HL-60/S4 treated with retinoic acid at 250 ng/mL for 4 days and 3 days (cell line): ENCODE results near the gene GNG3.

Source experiments
- in situ Hi-C: fragments of 300-500 bp; cut with MboI; formaldehyde crosslinking; loops from 2 replicates; pipeline ENCODE4 v1.7.0; 2022; ENCODE audit warnings: low sequenced_read_pairs

Gene GNG3

GRCh38 chr11:62687508-62688396 is 19.7 kb upstream of the GNG3 start:
- in situ Hi-C loops, result no loop called here

DNA sequence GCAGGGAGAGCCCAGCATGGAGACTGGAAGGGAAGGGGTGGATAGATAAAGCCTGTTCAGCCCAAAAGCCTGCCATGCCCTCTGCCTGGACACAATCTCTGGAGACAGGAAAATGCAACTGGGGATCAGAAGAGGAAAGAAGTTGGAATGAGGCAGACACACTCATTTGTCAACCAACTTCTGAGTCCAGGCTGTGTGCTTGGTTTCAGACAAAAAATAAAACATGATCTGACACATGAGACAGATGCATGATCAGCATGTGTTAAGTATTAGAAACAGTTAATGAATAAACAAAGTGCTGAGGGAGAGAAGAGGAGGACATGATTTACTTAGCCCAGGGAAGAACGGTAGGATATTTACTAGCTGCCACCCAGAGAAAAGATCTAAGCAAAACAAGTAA is 19.0 kb upstream of the GNG3 start:
- in situ Hi-C loops, result no loop called here

DNA sequence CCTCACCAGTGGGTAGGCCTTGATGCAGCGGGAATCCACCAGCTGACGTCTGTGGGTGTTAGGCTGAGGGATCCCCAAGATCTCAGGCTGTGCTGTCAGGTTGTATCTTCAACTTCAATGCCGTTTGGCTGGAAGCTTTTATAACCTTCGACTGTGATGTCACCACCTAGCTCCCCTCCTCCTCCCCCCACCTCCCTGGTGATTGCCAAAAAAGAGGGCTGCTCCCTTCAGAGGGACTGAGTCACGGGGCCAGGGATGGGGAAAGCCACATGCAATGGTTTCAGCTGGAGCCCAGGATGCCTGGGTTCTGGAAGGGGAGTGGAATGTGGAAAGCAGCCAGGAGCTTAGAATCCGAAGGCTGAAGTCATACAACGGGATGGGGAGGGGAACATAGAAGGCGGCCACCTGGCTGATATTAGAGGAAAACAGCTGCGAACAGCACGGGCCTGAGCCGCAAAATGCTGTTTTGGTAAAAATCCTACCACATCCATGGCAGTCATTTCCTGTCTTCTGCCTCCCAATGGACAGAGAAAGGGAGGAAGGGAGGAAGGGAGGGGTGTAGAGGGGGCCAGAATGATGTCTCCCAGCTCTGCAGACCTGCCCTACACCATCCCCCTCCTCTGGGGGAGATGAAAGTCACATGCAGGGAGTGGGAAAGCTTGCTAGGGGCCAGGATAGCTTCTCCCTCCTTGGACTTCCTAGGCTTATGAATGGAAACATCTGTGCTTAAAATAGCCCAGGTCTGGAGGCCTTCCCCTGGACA is 17.9 kb upstream of the GNG3 start, which contains the start of gene LRRN4CL:
Gene LRRN4CL, minus strand, starts transcription at position 110 of the 763 bp plus-strand sequence. CDS start 1,022 bp downstream, outside the sequence.
- in situ Hi-C loops, result loop anchor here (10.0 kb wide), 1 partner anchor 275 kb away; the partner anchor contains the start of gene SCGB1A1

DNA sequence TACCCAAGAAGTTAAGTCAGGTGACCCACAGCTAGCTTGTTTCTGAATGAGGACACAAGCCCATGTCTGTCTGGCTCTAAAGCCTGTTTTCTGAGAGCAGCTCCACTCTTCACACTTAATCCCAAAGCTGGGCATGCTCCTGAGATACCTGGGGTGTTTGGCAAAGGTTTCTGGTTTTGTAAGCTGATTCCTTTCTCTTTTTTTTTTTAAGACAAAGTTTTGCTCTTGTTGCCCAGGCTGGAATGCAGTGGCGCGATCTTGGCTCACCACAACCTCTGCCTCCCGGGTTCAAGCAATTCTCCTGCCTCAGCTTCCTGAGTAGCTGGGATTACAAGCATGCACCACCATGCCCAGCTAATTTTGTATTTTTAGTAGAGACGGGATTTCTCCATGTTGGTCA is 13.9 kb upstream of the GNG3 start:
- in situ Hi-C loops, result loop anchor here (10.0 kb wide), 1 partner anchor 279 kb away; the partner anchor contains the start of gene SCGB1A1

GRCh38 chr11:62694455-62695167 is 12.9 kb upstream of the GNG3 start:
- in situ Hi-C loops, result loop anchor here (10.0 kb wide), 1 partner anchor 280 kb away; the partner anchor contains the start of gene SCGB1A1

DNA sequence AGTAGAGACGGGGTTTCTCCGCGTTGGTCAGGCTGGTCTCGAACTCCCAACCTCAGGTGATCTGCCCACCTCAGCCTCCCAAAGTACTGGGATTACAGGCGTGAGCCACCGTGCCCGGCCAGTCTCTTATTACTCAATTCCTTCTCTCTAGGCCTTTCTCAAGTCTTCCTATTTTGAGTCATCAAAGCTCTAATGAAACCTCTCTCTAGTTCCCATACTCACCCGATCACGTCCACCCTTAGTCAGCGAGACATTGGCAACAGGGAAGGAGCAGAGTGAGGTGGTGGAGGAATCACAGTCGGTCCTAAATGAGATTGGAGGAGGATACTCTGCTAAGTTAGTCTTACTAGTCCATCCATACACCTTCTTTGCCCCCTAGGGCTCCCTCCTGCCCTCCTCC is 5.2 kb upstream of the GNG3 start:
- in situ Hi-C loops, result loop anchor here (10.0 kb wide), 1 partner anchor 107 kb away; the partner anchor contains the start of gene TUT1

DNA sequence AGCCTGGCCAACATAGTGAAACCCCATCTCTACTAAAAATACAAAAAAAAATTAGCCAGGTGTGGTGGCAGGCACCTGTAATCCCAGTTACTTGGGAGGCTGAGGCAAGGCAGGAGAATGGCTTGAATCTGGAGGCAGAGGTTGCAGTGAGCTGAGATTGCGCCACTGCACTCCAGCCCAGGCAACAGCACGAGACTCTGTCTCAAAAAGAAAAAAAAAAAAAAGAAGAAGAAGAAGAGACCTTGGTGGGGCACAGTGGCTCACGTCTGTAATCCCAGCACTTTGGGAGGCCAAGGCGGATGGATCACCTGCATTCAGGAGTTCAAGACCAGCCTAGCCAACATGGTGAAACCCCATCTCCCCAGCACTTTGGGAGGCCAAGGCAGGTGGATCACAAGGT is 3.6 kb upstream of the GNG3 start:
- in situ Hi-C loops, result loop anchor here (10.0 kb wide), 1 partner anchor 109 kb away; the partner anchor contains the start of gene TUT1

DNA sequence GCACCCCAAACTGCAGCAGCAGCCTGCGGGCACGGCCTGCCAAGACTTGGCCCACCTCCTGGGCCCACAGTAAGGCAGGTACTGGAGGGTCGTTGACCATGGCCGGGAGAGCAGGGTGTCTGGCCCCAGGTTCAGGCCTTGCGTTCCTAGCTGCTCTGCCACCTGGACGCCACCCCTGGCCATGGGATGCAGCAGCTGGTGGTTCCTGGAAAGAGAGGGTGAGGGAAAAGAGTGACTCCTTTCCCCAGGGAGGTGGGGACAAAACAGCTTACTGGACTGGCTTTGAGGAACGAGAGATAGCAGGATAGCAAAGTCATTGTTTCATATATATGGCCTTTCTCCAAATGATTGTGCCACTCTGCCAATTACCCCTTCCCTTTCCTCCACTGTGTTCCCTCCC is 2.1 kb upstream of the GNG3 start:
- in situ Hi-C loops, result loop anchor here (10.0 kb wide), 1 partner anchor 111 kb away; the partner anchor contains the start of gene TUT1

DNA sequence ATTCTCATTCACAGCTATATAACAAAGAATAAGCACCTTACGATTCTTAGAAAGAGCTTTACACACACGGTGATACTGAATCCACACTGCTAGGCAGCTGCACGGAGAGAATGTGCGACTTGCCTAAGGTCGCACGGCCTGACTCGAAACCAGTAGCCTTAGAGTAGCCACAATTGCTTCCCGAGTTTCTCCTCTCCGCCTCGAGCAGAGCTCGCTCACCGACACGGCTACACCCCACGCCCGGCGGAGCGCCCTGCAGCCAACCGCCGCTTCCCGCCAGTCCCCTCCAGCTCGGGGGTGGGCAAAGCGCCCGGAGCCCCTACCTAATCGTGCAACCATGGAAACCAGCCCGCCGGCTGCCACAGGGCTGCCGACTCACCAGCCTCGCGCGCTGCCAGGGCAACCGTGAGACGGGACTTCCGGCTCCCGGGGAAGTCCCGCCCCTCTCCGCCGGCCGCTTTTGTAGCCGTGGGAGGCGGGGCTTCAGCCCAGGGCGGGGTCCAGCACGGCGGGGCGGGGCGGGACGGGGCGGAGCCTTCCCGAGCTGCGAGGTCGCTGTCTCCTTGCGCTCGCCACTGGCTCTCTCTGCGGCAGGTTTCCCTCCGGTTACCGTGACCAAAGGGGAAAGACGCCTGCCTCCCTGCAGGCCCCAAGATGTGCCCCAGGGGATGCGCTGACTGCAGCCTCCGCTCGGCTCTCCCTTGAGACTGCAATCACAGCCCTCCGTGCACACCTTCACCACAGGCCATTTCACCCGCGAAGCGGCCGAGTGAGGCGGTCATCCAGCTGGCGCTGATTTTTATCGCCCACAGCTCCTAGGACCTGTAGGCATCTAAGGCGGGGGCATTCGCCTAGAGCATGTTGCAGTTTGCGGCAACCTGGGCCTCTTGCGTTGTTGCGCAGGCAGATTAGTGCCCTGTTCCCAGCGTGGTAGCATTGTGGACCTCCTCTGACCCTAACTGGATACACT is 1.3 kb upstream of the GNG3 start:
- in situ Hi-C loops, result loop anchor here (10.0 kb wide), 1 partner anchor 111 kb away; the partner anchor contains the start of gene TUT1

DNA sequence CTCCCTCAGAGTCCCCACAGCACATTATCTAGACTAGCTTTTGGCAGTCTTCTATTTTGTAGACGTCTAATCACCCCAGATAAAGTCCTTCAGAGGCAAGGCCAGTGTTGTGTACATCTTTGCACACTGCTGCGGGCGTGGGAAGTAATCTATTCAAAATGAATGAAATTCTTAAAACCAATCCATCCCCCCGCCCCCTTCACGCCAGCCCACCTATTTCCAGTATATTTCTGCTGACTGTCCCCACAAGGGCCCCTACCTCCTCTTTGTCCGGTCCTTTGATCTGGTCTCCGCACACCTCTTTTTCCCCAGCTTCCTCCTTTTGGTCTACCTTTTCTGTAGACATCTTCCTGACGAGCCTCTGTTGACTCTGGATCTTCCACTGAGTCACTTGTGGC is 627 bp upstream of the GNG3 start:
- in situ Hi-C loops, result loop anchor here (10.0 kb wide), 1 partner anchor 112 kb away; the partner anchor contains the start of gene TUT1

DNA sequence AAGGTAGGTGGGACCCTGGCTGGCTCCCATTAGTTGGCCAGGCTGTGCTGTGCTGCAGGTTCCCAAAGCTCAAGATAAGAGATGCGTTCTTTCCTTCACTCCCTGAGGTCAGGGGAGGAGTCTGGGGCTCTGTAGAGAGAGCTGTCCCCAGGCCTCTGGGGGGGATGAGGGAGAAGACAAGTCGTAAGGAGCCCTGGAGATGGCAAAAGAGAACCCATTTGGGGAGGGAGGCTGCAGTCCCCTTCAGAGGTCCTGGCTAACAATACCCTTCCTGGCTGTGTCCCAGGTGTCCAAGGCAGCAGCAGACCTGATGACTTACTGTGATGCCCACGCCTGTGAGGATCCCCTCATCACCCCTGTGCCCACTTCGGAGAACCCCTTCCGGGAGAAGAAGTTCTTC is 916 bp downstream of the GNG3 start:
- in situ Hi-C loops, result loop anchor here (10.0 kb wide), 1 partner anchor 114 kb away; the partner anchor contains the start of gene TUT1

- in situ Hi-C loops, result loop anchor here (10.0 kb wide), 1 partner anchor 114 kb away; the partner anchor contains the start of gene TUT1
These were observed 1.3 kb downstream of the GNG3 start for GRCh38 chr11:62708793-62709192.

- in situ Hi-C loops, result loop anchor here (10.0 kb wide), 1 partner anchor 115 kb away; the partner anchor contains the start of gene TUT1
These were observed 1.9 kb downstream of the GNG3 start for GRCh38 chr11:62709247-62710000.

DNA sequence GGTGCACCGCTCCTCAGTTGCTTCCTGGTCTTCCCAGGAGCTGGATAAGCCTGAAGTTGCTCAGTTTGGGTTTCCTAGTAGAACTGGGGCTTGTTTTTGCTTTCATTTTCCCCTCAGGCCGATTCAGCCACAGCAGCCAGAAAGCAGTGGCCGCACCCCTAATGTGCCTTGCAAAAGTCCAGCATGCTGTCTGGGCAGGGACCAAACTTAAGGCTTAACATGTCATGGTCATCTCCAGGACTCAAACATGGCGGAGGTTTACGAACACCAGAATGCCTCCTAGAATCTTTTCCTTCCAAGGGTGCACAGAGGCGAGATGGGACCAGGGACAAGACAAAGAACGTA is 2.5 kb downstream of the GNG3 start:
- in situ Hi-C loops, result no loop called here

DNA sequence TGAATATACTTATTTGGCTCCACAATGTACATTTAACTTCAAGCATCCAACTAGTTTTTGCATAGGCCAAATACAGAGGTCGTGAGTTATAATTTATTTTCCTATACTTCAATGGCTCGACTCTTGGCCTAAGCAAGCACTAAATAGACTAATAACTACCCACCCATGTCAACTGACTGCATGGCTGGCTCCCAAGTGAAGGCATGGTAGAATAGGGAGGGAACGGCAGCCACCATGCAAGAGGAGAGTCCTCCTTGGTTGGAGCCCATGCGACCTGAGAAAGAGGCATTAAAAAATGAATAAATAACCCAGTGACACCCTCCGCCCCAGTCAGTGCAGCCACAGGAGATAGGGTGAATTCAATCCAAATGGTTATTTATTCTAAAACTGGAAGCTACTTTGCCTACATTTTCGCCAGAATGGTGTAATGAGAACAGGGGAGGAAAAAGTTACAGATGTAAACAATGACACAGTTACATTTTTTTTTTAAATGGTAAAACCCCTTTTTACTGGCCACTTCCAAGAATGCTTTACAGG is 4.9 kb downstream of the GNG3 start:
- in situ Hi-C loops, result no loop called here

- in situ Hi-C loops, result no loop called here
These were observed 5.4 kb downstream of the GNG3 start for GRCh38 chr11:62712861-62713260.

DNA sequence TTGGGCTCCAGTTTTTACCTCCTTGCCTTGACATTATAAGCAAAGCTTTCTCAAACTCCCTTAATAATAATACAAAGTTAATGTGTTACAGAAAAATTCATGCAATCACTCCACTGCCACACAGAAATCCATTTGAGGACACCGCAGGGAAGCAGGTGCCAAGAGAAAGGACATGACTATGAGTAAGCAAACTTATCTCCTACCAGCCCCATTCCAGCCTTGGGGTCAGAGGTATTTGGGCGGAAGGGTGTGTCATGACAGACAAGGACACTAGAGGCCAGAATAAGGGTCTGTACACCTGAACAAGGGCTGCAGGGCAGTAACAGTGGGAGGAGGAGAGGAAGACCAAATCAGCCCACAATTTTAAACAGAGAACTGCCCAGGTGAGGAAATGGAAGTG is 5.9 kb downstream of the GNG3 start:
- in situ Hi-C loops, result no loop called here
